NCI-H460 (cell line): ENCODE data around the gene BCL2L11. TPM values are rescaled to one million over a fixed set of nuclear protein-coding genes. Genes with fewer than 3 reads are reported as not detected.

Experiments
- DNase-seq: peaks from one replicate; pipeline ENCODE4 v3.0.0-alpha.2; 2016; ENCODE audit warnings: low read depth; ENCODE audit errors: extremely low read depth
- total RNA-seq: library from RNA; depleted of rRNA; stranded (reverse); fragments of >200 nt; shearing (Covaris generic); gene quantifications from 2 replicates; pipeline ENCODE4 v1.2.3, GENCODE V29; 2014

BCL2L11 gene
- total RNA-seq, 1 experiment from 2014 or later: 3.8 TPM

- DNase-seq: no peak
These were observed 65.5 kb downstream of the BCL2L11 start for GRCh38 chr2:111186121-111186715.

GRCh38 chr2:111186933-111187332 lies 66.2 kb downstream of the BCL2L11 start:
- no peak for DNase-seq

DNA sequence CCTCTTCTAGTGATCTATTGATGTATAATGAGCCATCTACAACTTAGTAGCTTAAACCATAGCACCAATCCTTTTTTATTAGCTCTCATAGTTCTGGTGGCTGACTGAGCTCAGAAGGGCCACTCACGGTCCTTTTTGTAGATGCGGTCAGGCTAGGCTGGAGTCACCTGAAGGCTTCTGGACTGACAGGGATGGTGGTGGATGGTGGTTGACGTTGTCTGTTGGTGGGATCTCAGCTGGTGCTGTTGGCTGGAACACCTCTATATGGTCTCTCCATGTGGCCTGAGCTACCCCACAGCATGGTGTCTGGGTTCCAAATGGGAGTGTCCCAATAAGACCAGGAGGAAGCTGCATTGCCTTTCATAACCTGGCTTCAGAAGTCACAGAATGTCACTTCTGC lies 68.0 kb downstream of the BCL2L11 start:
- DNase-seq: no peak

- no peak for DNase-seq
These were observed 68.4 kb downstream of the BCL2L11 start for GRCh38 chr2:111189106-111189505.

DNA sequence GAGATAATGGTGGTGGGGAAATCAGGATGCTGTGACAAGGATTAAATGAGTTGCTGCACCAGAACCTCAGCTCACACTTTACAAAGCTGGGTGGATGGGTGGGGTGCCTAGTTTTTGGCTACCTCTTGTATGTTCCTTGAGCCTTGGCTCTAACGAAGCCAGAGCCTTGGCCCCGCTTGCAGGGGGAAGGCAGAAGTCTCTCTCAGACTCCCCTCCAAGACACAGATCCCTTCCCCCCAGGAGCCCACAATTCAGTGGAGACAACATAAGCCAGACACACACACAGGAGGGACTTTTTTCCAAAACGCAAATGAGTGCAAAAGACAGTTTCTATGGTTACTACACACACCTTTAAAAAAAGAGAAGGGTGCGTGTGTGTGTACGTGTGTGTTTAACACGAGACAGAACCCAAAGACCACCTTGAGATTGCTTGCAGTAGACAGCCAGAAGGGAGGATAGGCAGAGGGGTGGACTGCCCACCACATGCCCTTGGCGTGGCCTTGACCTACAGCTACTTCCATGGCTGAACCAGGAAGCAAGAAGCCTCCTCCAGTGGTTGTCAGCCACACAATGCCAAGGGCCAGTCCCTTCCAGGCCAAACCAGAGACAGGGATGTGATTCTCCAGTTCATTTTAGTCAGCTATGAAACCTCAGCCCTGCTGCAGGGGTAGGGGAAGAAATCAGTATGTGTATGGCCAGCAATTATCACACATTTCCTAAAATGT lies 70.3 kb downstream of the BCL2L11 start:
- DNase-seq: no peak

GRCh38 chr2:111191877-111192276 lies 71.2 kb downstream of the BCL2L11 start:
- no peak for DNase-seq

DNA sequence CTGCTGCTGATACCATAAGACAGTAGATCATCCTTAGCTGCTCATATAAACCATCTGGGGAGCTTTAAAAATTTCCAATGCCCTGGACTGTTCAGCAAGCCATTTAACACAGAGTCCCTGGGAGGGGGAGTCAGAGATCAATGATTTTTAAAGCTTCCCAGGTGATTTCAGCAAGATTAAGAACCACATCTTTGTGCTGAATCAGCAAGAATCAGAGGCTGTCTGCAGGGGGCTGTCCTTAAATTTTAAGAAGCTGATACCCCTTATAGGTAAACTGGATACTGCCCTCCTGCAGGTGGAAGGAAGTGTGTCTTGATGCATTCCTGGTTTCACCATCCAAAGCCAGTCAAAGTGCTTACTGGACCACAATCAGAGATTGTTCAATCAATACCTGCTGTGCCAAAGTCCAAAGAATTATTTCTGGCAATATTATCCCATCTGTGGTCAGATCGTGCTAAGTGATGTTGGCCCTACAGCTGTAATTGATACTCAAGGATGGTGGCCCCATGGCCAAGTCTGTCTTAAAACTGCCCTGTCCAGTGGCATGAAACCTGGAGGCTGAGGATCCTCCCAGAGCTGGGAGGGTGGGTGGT lies 72.2 kb downstream of the BCL2L11 start:
- no peak for DNase-seq

GRCh38 chr2:111194835-111195621 lies 74.3 kb downstream of the BCL2L11 start:
- DNase-seq: no peak

GRCh38 chr2:111196435-111196834 lies 75.7 kb downstream of the BCL2L11 start:
- DNase-seq: no peak

DNA sequence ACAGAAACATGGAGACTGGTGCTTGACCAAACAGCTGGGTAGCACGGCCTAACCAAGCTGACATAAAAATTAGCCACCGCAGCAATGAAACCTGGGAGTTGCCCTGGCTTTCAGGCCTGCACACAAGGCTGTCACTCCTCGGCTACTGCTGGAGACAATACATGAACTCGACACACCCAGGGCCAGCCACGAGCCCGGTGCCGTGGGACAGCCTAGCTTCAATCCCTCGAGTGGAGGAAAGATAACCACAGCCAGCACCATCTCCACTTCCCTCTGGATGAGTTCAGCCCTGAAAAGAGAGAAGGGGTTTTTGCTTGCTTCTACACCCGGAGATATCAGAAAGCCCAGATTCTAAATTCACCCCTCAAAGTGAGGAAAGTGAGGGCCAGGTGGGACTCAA lies 78.0 kb downstream of the BCL2L11 start:
- DNase-seq: no peak

GRCh38 chr2:111199840-111200239 lies 79.1 kb downstream of the BCL2L11 start:
- no peak for DNase-seq

- no peak for DNase-seq
These were observed 79.7 kb downstream of the BCL2L11 start for GRCh38 chr2:111200333-111200881.

DNA sequence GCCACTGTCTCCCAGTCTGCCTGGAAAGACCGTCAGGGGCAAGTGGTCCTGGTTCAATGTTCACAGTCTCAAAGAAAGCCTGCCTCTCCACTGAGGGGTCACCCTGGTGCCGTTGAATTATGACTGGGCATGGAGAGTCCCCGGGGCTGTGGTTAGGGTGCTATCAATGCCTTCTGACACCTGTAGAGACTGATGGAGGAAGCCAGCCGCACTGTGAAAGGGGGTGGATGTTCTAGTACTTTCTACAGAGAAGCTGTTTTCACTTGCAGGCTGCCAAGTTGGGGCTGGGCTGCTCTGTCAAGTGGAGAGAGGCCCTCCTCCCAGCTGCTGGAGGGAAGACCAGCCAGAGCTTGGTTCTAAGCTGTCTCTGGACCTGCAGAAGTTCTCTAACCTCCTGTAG lies 80.5 kb downstream of the BCL2L11 start:
- DNase-seq: no peak

DNA sequence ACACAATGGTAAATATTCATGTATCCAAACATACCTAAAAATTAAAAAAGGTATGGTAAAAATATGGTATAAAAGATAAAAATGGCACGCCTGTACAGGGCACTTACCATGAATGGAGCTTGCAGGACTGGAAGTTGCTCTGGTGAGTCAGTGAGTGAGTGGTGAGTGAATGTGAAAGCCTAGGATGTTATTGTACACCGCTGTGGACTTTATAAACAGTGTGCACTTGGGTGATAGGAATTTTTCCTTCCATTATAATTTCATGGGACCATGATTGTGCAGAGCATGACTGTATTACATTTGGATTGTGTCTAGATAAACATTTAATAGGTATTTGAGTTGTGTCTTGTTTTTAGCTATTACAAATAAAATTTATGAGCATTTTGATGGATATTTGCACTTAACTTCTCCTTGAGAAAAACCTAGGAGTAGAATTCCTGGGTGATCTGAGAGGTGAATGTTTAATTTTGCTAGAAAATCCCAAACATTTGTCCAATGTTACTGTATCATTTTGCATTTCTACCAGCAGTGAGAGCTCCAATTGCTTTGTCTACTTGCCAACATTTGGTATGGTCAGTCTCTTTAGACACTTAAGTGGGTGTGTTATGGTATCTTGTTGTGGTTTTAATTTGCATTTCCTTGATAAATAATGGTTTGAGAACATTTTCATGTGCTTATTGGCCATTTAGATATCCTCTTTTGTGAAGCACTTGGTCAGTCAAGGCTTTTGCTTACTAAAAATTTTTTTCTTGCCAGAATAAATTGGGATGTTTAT lies 81.7 kb downstream of the BCL2L11 start:
- no peak for DNase-seq

GRCh38 chr2:111204706-111205105 lies 84.0 kb downstream of the BCL2L11 start:
- DNase-seq: no peak

DNA sequence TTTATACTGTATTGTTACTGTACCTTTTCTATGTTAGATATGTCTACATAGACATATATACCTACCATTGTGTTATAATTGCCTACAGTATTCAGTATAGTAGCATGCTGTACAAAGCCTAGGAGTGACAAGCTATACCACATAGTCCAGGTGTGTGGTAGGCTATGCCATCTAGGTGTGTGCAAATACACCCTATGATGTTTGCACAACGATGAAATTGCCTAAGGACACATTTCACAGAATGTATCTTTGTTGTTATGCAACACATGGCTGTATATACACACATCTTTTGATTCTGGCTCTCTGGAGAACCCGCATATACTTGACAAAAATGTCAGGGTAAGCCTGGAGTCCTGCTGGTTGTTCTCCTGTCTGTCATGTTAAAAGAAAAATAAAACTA lies 85.1 kb downstream of the BCL2L11 start:
- DNase-seq: no peak

DNA sequence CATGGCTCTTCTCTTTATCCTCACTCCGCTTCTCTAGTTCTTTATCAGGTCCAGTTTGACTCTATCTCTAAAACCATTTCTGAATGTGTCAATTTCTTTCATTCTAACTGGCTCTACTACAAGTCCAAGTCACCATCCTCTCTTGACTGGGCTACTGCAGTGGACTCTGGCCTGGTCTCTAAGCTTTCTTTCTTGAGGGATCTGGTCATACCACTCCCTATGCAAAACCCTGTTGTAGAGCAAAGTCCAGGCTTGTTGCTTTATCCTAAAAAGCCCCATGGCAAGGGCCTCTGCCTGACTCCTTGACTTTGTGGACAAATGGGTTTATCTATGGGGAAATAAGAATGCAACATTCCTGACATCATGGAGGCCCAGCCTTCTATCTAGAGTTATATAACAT lies 87.1 kb downstream of the BCL2L11 start:
- DNase-seq: no peak

GRCh38 chr2:111208639-111209038 lies 87.9 kb downstream of the BCL2L11 start:
- no peak for DNase-seq

DNA sequence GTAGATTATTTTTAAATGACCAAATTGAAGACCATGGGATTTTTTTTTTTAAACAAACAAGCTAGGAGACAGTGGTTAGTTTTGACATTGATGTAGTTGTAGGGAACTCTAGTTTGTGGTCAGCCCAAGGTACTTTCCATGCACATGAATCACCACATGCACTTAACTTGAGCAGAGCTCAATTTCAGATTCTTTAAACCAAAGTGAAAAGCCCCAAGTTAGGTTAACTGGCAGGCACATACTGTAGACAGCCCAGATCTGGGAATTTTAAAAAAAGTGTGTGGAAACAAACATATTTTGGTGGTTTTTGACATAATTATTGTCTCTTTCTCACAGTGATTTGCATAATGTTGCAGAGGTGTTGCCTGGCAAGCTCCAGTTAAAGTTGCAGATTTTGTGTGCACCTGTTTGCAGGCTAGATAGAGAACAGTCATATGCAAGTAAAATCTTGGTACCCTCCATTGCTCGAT lies 88.4 kb downstream of the BCL2L11 start:
- no peak for DNase-seq

- DNase-seq: no peak
These were observed 89.3 kb downstream of the BCL2L11 start for GRCh38 chr2:111210036-111210435.
